Upper lobe of left lung (tissue), 6 donors: ENCODE measurements around the gene ARVCF. TPM values are rescaled to one million over a fixed set of nuclear protein-coding genes. Genes with fewer than 3 reads are reported as not detected.

Experiments
- ATAC-seq, 2 donors: fragments of 200-7000 bp; cut with Tn5 transposase; one replicate each; pipeline ENCODE4 v1.9.1; 2022; ENCODE audit warnings: mild to moderate bottlenecking in 2 of 2, moderate library complexity in 2 of 2; ENCODE audit not compliant: low FRiP score in 2 of 2
- DNase-seq, 2 donors: peaks; one replicate each; pipeline ENCODE4 v3.0.0-alpha.2; 2019 to 2020
- H3K27ac ChIP-seq, 4 donors: fragments of 200-600 bp; sonication (generic); one replicate each; pipeline ENCODE4 v1.5.1; 2016 to 2019
- H3K27me3 ChIP-seq, 4 donors: fragments of 200-600 bp; sonication (generic); one replicate each; pipeline ENCODE4 v1.5.1; 2017 to 2019
- H3K36me3 ChIP-seq, 4 donors: fragments of 200-600 bp; sonication (generic); one replicate each; pipeline ENCODE4 v1.5.1; 2016 to 2019
- H3K4me1 ChIP-seq, 4 donors: fragments of 200-600 bp; sonication (generic); one replicate each; pipeline ENCODE4 v1.5.1; 2018 to 2019
- H3K4me3 ChIP-seq, 4 donors: fragments of 200-600 bp; sonication (generic); one replicate each; pipeline ENCODE4 v1.5.1; 2017 to 2019; ENCODE audit warnings: mild to moderate bottlenecking in 2 of 4, moderate library complexity in 1 of 4
- H3K9me3 ChIP-seq, 4 donors: fragments of 200-600 bp; sonication (generic); one replicate each; pipeline ENCODE4 v1.5.1; 2018 to 2019
- CTCF ChIP-seq, 6 experiments: fragments of 450-650 bp in 4 of 6; fragments of 200-600 bp in 2 of 6; sonication (generic) in 2 of 6; IDR thresholded peaks; one replicate each; pipeline ENCODE4 v1.5.1; 2016 to 2019; ENCODE audit warnings: antibody characterized with exemption in 6 of 6
- EP300 ChIP-seq, 4 donors: sonication (generic); formaldehyde crosslinking; IDR thresholded peaks; one replicate each; pipeline ENCODE4 v1.5.1; 2017; ENCODE audit warnings: antibody characterized with exemption in 4 of 4, control low read depth in 2 of 4
- POLR2A ChIP-seq, 4 donors: fragments of 450-650 bp; IDR thresholded peaks; one replicate each; pipeline ENCODE4 v1.5.1; 2016 to 2017; ENCODE audit warnings: antibody characterized with exemption in 4 of 4, mild to moderate bottlenecking in 2 of 4
- POLR2AphosphoS5 ChIP-seq, 2 donors: sonication (generic); formaldehyde crosslinking; IDR thresholded peaks; one replicate each; pipeline ENCODE4 v1.5.1; 2017; ENCODE audit warnings: antibody characterized with exemption in 2 of 2
- WGBS, 2 donors: methylation state at CpG; one replicate each; pipeline ENCODE4 v1.1.5; 2017 to 2018; 5-methylcytosine and 5-hydroxymethylcytosine counted together
- total RNA-seq, 6 donors: library from RNA; depleted of rRNA in 4 of 6; stranded (reverse); fragments of >200 nt in 4 of 6; gene quantifications; one replicate each; pipeline versions ENCODE4 v1.1.0 to v1.2.1, GENCODE V29; 2016 to 2021
- donor health status: DM: no; HTN: no; CAD: no; lungs with moderate emphysema.
- donor health status: DM: no; HTN: yes; CAD: no; lungs with severe emphysema.

The ARVCF gene
- total RNA-seq, 6 donors from 2014 or later, result 18.5 to 54.5 (median 22.8) TPM

- TF ChIP-seq EP300 (IDR thresholded peaks at IDR 0.05) (no peak), CTCF (IDR thresholded peaks at IDR 0.05) (no peak), POLR2A (IDR thresholded peaks at IDR 0.05) (no peak), POLR2AphosphoS5 (IDR thresholded peaks at IDR 0.05) (no peak)
- no peaks in the 10 kb centered on the region for H3K36me3 ChIP-seq
- ATAC-seq (peak in 1 of 2 donors; percentile 5), DNase-seq (peak in 1 of 2 donors; percentile 91)
- no peaks in the 10 kb centered on the region for H3K9me3 ChIP-seq
- WGBS, 2 donors, result 0 to 1% methylated on average over 31 to 57 of the region's 101 CpGs
- peak overlapping the region in 2 of 4 donors; percentile 21 to 64 for H3K27ac ChIP-seq
- peak overlapping the region; percentile 65 to 96 (median 88) for H3K4me3 ChIP-seq
- H3K27me3 ChIP-seq, result peaks cover 0 to 4% (median 0%) of the 10 kb centered on the region in 4 donors
- peaks cover 14 to 39% (median 28%) of the 10 kb centered on the region in 4 donors for H3K4me1 ChIP-seq
These were observed 471 bp downstream of the ARVCF start for GRCh38 chr22:20015971-20016733.

- TF ChIP-seq POLR2AphosphoS5 (IDR thresholded peaks at IDR 0.05) (no peak), EP300 (IDR thresholded peaks at IDR 0.05) (no peak), CTCF (IDR thresholded peaks at IDR 0.05) (no peak), POLR2A (IDR thresholded peaks at IDR 0.05) (no peak)
- H3K27me3 ChIP-seq, result peaks cover 0 to 4% (median 0%) of the 10 kb centered on the region in 4 donors
- no peak for ATAC-seq
- WGBS, 2 donors, result 89 to 94% methylated on average over 10 of the region's 10 CpGs
- no peaks in the 10 kb centered on the region for H3K9me3 ChIP-seq
- H3K4me1 ChIP-seq, result peaks cover 11 to 34% (median 24%) of the 10 kb centered on the region in 4 donors
- no peaks in the 10 kb centered on the region for H3K36me3 ChIP-seq
- DNase-seq, result no peak
- no peak overlapping the region for H3K27ac ChIP-seq
- H3K4me3 ChIP-seq, result no peak overlapping the region
These were observed 1.4 kb downstream of the ARVCF start for GRCh38 chr22:20015187-20015625.

- peaks cover 0 to 4% (median 0%) of the 10 kb centered on the region in 4 donors for H3K27me3 ChIP-seq
- no peak overlapping the region for H3K27ac ChIP-seq
- WGBS, 2 donors, result 38 to 76% methylated on average over 1 to 5 of the region's 5 CpGs
- H3K9me3 ChIP-seq, result no peaks in the 10 kb centered on the region
- no peak overlapping the region for H3K4me3 ChIP-seq
- DNase-seq (no peak), ATAC-seq (no peak)
- peaks cover 11 to 32% (median 23%) of the 10 kb centered on the region in 4 donors for H3K4me1 ChIP-seq
- no peaks in the 10 kb centered on the region for H3K36me3 ChIP-seq
- TF ChIP-seq POLR2A (IDR thresholded peaks at IDR 0.05), result no peak
These were observed 2.0 kb downstream of the ARVCF start for GRCh38 chr22:20014526-20015186.

- WGBS, 2 donors, result 0 to 15% methylated on average over 1 to 8 of the region's 11 CpGs
- no peak for TF ChIP-seq POLR2A (IDR thresholded peaks at IDR 0.05)
- TF ChIP-seq CTCF (IDR thresholded peaks at IDR 0.05), result peak; percentile 62 to 87 (median 80)
- TF ChIP-seq POLR2AphosphoS5 (IDR thresholded peaks at IDR 0.05), result no peak
- no peak for TF ChIP-seq EP300 (IDR thresholded peaks at IDR 0.05)
- no peak overlapping the region for H3K4me3 ChIP-seq
- H3K36me3 ChIP-seq, result no peaks in the 10 kb centered on the region
- ATAC-seq (peak in 1 of 2 donors; percentile 37), DNase-seq (peak; percentile 55 to 84)
- H3K4me1 ChIP-seq, result peaks cover 11 to 32% (median 23%) of the 10 kb centered on the region in 4 donors
- H3K27ac ChIP-seq, result no peak overlapping the region
- H3K9me3 ChIP-seq, result no peaks in the 10 kb centered on the region
- H3K27me3 ChIP-seq, result peaks cover 0 to 4% (median 0%) of the 10 kb centered on the region in 4 donors
These were observed 3.2 kb downstream of the ARVCF start for GRCh38 chr22:20013382-20013871.

- Histone ChIP-seq H3K4me3 (no peak overlapping the region), H3K27me3 (peaks cover 0 to 4% (median 0%) of the 10 kb centered on the region in 4 donors), H3K36me3 (no peaks in the 10 kb centered on the region), H3K27ac (no peak overlapping the region), H3K4me1 (peaks cover 11 to 32% (median 23%) of the 10 kb centered on the region in 4 donors), H3K9me3 (no peaks in the 10 kb centered on the region)
- TF ChIP-seq EP300 (IDR thresholded peaks at IDR 0.05) (no peak), CTCF (IDR thresholded peaks at IDR 0.05) (no peak), POLR2AphosphoS5 (IDR thresholded peaks at IDR 0.05) (no peak), POLR2A (IDR thresholded peaks at IDR 0.05) (no peak)
- WGBS, 2 donors, result 93% methylated on average over 10 of the region's 10 CpGs; no CpG with 5 or more reads in 1 of the 2 donors
- no peak for ATAC-seq
- DNase-seq, result no peak
These were observed 3.8 kb downstream of the ARVCF start for GRCh38 chr22:20012741-20013331.
